ENCODE results near the gene ANKS6. TPM values are rescaled to one million over a fixed set of nuclear protein-coding genes. Genes with fewer than 3 reads are reported as not detected.

Gene ANKS6
- total RNA-seq, 1 experiment from 2014 or later = 21.1 TPM

GRCh38 chr9:98781588-98782383 lies 14.6 kb downstream of the ANKS6 start:
- peak; percentile 76 to 91 for DNase-seq
- POLR2A ChIA-PET = no interaction called here
- CTCF ChIA-PET = interaction anchor here (0.8 kb wide), 1 partner anchor 11 kb away, joined by 3 read pairs; no protein-coding TSS in a partner anchor

GRCh38 chr9:98780059-98780749 lies 16.2 kb downstream of the ANKS6 start:
- Mint-ChIP-seq H3K36me3 (ENCODE audit: insufficient read depth, unreplicated experiment) (peaks cover 26% of the 10 kb centered on the region), H3K4me3 (ENCODE audit: unreplicated experiment) (no peak overlapping the region), H3K27ac (ENCODE audit: unreplicated experiment) (peak overlapping the region; percentile 62), H3K9me3 (ENCODE audit: unreplicated experiment) (no peaks in the 10 kb centered on the region), H3K4me1 (ENCODE audit: low read depth, unreplicated experiment) (peaks cover 49% of the 10 kb centered on the region), H3K27me3 (ENCODE audit: insufficient read depth, unreplicated experiment) (no peaks in the 10 kb centered on the region)
- TF ChIP-seq CTCF (IDR thresholded peaks at IDR 0.05; ENCODE audit: insufficient read depth in 1 of 2, low read depth in 1 of 2, low read length in 1 of 2, severe bottlenecking in 1 of 2, unreplicated experiment in 1 of 2) = no peak
- no TSS peak for BruUV-seq (replicated peaks)
- H3K4me3 ChIP-seq (ENCODE audit: low read depth, low read length) = no peak overlapping the region
- H3K9me3 ChIP-seq = no peaks in the 10 kb centered on the region
- peaks cover 2% of the 10 kb centered on the region for H3K36me3 ChIP-seq (ENCODE audit: control insufficient read depth, insufficient read depth, low read length)
- ChIA-PET CTCF (no interaction called here), POLR2A (no interaction called here)
- H3K27me3 ChIP-seq (replicated peaks; ENCODE audit: control insufficient read depth, insufficient read depth, low read length) = no peaks in the 10 kb centered on the region
- H3K4me1 ChIP-seq = peaks cover 68% of the 10 kb centered on the region
- intact Hi-C loops (cut with micrococcal nuclease; ENCODE audit: unreplicated experiment) = no loop called here
- DNase-seq = no peak

More at GRCh38 chr9:98781588-98782383, 14.6 kb downstream of the ANKS6 start:
- no peaks in the 10 kb centered on the region for H3K9me3 Mint-ChIP-seq (ENCODE audit: unreplicated experiment)
- H3K9me3 ChIP-seq = no peaks in the 10 kb centered on the region
- BruUV-seq (replicated peaks) = no TSS peak
- peaks cover 2% of the 10 kb centered on the region for H3K36me3 ChIP-seq (ENCODE audit: control insufficient read depth, insufficient read depth, low read length)
- H3K27ac Mint-ChIP-seq (ENCODE audit: unreplicated experiment) = peak overlapping the region; percentile 91
- peak overlapping the region; percentile 46 for H3K4me3 Mint-ChIP-seq (ENCODE audit: unreplicated experiment)
- no peak overlapping the region for H3K4me3 ChIP-seq (ENCODE audit: low read depth, low read length)
- peaks cover 27% of the 10 kb centered on the region for H3K36me3 Mint-ChIP-seq (ENCODE audit: insufficient read depth, unreplicated experiment)
- no peak for TF ChIP-seq CTCF (IDR thresholded peaks at IDR 0.05; ENCODE audit: insufficient read depth in 1 of 2, low read depth in 1 of 2, low read length in 1 of 2, severe bottlenecking in 1 of 2, unreplicated experiment in 1 of 2)
- intact Hi-C loops (cut with micrococcal nuclease; ENCODE audit: unreplicated experiment) = loop anchor here (1.0 kb wide), 1 partner anchor 10 kb away; no protein-coding TSS in a partner anchor
- H3K4me1 ChIP-seq = peaks cover 59% of the 10 kb centered on the region
- H3K27me3 ChIP-seq (replicated peaks; ENCODE audit: control insufficient read depth, insufficient read depth, low read length) = no peaks in the 10 kb centered on the region
- peaks cover 43% of the 10 kb centered on the region for H3K4me1 Mint-ChIP-seq (ENCODE audit: low read depth, unreplicated experiment)
- H3K27me3 Mint-ChIP-seq (ENCODE audit: insufficient read depth, unreplicated experiment) = no peaks in the 10 kb centered on the region

GRCh38 chr9:98778711-98779530 lies 17.4 kb downstream of the ANKS6 start:
- Histone ChIP-seq H3K4me1 (peaks cover 73% of the 10 kb centered on the region), H3K27me3 (replicated peaks; ENCODE audit: control insufficient read depth, insufficient read depth, low read length) (no peaks in the 10 kb centered on the region), H3K9me3 (no peaks in the 10 kb centered on the region), H3K4me3 (ENCODE audit: low read depth, low read length) (no peak overlapping the region), H3K36me3 (ENCODE audit: control insufficient read depth, insufficient read depth, low read length) (peaks cover 2% of the 10 kb centered on the region)
- no peak for TF ChIP-seq CTCF (IDR thresholded peaks at IDR 0.05; ENCODE audit: insufficient read depth in 1 of 2, low read depth in 1 of 2, low read length in 1 of 2, severe bottlenecking in 1 of 2, unreplicated experiment in 1 of 2)
- Mint-ChIP-seq H3K27ac (ENCODE audit: unreplicated experiment) (peak overlapping the region; percentile 1), H3K27me3 (ENCODE audit: insufficient read depth, unreplicated experiment) (no peaks in the 10 kb centered on the region), H3K4me3 (ENCODE audit: unreplicated experiment) (no peak overlapping the region), H3K9me3 (ENCODE audit: unreplicated experiment) (no peaks in the 10 kb centered on the region), H3K36me3 (ENCODE audit: insufficient read depth, unreplicated experiment) (peaks cover 17% of the 10 kb centered on the region), H3K4me1 (ENCODE audit: low read depth, unreplicated experiment) (peaks cover 46% of the 10 kb centered on the region)
- peak; percentile 44 to 74 for DNase-seq
- ChIA-PET CTCF (interaction anchor here (0.6 to 1.5 kb wide), 3 partner anchors 13 to 583 kb away, joined by 3 to 8 read pairs (median 4); no protein-coding TSS in a partner anchor), POLR2A (no interaction called here)
- no TSS peak for BruUV-seq (replicated peaks)
- intact Hi-C loops (cut with micrococcal nuclease; ENCODE audit: unreplicated experiment) = loop anchor here (5.0 kb wide), 1 partner anchor 232 kb away; no protein-coding TSS in a partner anchor

Measured in Caco-2 (cell line).